Measurements from ENCODE around the gene XCL1.

XCL1 gene

DNA sequence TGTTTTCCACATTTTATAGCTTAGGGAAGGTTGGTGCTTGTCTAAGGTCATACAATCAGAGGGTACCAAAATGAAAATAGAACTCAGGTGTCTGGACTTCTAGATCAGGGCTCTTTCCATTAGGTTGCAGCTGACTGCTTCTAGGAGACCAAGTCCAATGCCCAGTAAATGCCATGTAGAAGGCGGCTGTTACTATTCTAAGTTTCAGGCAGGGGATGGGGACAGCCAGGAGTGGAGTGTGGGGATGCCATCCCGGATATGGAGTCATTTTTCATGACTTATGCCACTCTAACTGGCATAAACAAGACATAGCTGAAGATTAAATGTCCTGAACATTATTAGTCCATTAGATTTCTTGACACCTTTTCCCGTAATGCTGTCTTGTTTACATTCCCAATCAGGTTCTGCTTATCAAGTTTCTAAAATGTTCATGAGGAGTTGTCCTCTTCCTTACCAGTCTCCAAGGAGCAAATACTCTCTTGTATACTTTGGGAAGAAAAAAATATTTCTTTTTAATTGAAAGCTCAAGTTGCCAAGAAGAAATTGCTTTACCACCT, 31.5 kb downstream of the XCL1 start:
- DNase-seq: no peak

GRCh38 chr1:168608796-168609715, 32.7 kb downstream of the XCL1 start:
- DNase-seq: no peak

DNA sequence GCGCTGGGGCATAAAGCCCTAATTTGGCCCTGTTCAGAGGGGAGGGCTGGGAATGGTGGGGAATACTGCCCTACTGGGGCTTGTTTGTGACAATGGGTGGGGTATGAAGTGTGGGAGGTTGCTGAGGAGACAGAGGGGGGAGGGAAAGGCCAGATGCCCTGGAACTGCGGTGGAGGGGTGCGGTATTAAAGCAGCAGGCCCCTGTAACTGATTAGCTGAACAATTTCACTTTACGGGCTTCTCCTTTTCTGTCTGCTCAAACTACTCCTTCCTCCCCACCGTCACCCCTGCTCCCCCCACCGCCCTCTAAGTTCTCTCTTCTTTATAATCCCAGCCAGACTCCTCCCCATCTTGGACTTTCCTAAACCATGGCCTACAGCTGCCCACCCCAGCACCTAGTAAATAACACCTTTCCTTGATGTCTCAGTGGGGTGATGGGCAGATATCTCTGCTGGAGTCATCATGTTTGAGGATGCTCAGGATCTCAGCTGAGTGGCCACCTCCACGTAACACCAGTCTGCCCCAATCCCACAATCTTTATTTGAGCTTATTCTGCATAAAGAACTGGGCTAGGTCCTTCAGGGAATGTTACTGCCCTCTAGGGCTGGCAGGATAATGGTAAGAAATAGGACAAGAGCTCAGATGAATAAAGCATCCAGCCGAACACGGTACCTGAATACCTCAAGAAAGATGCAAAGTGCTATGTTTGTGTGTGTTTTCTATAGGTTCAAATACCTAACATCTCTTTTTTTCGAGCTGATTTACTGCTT, 33.5 kb downstream of the XCL1 start:
- no peak for DNase-seq

GRCh38 chr1:168613038-168613451, 36.6 kb downstream of the XCL1 start:
- no peak for DNase-seq

- DNase-seq: no peak
Observed at GRCh38 chr1:168613691-168614231, 37.4 kb downstream of the XCL1 start.

GRCh38 chr1:168614235-168614634, 37.8 kb downstream of the XCL1 start:
- DNase-seq: no peak

DNA sequence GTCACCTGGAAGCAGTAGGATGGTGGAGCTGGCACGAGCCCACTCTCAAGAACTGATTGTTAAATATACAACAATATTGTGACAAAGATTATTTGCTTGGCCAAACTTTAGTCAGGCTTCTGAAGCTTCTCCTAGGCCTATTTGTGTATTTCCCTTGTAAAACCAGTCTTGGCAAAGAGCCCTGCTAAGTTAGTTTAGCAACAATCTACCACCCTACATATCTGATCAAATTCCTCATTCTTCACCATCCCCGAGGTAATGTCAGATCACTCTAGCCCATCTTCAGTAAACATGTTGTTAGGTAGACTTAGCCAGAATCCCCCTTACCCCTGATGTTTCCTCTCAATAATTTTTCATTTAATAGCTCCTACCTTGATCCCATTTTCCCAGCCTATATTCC, 39.6 kb downstream of the XCL1 start:
- DNase-seq: no peak

DNA sequence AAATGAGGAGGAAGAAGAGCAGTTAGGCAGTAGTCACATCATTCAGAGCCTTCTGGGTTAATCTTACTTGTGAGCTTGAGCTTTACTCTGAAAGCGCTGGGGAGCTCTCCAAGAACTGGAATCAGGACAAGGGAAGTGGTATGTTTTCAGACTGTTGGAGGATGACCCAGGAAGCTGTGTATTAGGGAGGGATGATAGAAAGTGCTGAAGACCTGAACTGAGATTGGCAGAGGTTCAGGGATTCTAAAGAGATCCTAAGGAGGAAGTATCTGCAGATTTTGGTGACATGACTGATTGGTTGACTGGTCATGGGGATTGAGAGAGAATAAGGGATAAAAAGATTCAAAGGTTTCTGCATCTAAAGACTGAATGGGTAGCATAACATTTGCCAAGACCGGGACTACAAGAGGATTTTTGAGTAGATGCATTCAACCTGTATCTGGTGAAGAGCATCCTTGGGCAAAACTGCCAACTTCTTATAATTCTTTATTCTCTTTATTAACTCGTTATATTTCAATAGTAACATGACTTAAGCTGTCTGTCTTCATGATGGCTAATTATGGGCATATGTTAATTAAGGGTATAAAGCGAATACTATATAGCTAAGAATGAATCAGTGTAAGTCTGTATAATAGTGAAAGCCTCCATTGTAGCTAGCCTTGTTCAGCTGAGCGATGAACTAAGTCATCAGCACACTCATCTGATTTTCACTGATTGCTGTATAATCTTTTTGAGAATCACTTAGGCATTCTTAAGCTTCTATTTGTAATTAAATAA, 41.8 kb downstream of the XCL1 start:
- DNase-seq: no peak

DNA sequence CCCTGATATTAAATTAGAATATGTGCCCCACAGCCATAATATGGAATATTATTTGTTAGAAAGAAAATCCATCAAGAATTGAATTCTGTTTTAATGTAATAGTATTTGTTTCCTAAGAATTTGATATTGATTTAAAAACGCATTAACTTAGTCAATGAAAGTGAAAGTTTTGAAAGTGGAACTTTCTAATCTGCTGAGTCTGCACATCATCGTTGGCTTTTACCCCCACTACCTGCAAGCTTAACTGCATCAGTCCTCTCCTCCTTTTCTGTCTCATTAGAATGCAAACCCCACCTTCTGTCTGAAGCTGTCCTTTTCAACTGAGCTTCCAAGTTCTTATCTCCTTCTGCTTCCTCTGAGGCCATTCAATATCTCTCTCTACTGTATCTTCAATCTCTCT, 42.5 kb downstream of the XCL1 start:
- no peak for DNase-seq

GRCh38 chr1:168621356-168621755, 45.0 kb downstream of the XCL1 start:
- no peak for DNase-seq

GRCh38 chr1:168623003-168623828, 46.8 kb downstream of the XCL1 start:
- DNase-seq: no peak

- DNase-seq: no peak
Observed at GRCh38 chr1:168623831-168624230, 47.4 kb downstream of the XCL1 start.

DNA sequence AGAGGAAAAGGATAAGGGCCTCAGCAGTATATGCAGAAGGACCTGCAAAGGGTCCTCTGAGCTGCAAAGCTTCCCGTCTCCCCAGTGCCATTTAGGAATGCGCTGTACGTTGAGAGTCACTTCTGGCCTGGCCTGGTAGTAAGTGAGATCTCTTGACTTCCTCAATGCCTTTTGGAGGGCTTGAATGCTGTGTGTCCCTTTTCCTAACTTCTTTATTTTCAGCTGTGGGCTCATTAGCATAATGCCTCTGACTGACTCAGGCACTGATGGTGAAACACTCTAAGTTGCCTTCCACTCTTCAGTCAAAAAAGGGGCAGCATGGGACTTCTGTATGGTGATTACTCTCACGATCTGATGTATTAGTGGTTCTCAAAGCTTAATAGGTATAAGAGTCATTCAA, 49.9 kb downstream of the XCL1 start:
- no peak for DNase-seq

- no peak for DNase-seq
Observed at GRCh38 chr1:168627370-168627769, 51.0 kb downstream of the XCL1 start.

DNA sequence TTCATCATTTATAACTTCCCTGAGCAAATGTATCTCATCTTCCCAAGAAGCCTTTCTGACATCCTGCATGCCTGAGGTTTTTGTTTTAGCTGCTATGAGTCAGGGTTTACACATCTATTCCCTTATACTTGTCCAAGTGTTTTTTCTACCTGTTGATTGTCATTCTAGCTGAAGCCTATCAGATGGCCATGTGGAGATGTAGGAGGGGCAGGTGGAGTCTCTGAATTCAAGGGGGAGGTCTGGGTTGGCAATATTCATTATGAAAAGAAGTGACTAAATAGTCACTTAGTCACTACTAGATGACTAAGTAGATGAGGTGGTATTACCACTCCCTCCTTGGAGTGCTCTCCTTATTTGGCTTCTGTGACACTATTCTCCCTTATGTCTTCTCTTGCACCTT, 52.4 kb downstream of the XCL1 start:
- no peak for DNase-seq

DNA sequence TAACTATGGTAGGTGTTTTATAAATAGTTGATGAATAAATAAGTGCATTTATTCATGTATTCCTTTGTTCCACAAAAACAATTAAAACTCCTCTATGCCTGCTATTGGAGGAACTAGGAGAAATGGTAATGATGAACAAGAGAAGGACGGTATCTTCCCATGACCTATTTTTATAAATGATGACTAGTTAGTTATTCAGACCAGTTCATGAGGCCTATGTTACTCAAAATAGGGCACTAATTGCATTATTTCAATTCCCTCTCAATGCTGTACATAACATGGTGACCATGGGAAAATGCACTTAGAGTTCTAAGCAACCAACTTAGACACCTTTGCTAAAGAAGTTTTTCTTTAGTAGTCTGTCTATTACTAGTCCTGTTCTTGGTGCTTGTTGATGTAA, 53.1 kb downstream of the XCL1 start:
- DNase-seq: no peak
